Mammary epithelial cell (primary cell): Measurements from ENCODE around the gene SRPK1.
"Not testable (repeated sequence)": the region's sequence is repeated elsewhere in the genome, so short reads cannot be mapped to it uniquely, and the experiment has no call there.

Source experiments
- EZH2 ChIP-seq: IDR thresholded peaks from 2 replicates; pipeline ENCODE4 v1.6.1; 2012; ENCODE audit warnings: low read length, inconsistent platforms, borderline replicate concordance
- TF ChIP-seq, protein P1 (sequence below), 2 donors: IDR thresholded peaks in 1 of 2; conservative IDR thresholded peaks in 1 of 2; 2 replicates each; pipeline ENCODE4 v1.5.1; 2011 to 2012; ENCODE audit warnings: inconsistent platforms in 2 of 2, low read length in 2 of 2, mild to moderate bottlenecking in 2 of 2, control low read depth in 1 of 2, low read depth in 1 of 2; ENCODE audit not compliant: insufficient read depth in 1 of 2; ENCODE audit errors: extremely low read depth in 1 of 2

DNA sequence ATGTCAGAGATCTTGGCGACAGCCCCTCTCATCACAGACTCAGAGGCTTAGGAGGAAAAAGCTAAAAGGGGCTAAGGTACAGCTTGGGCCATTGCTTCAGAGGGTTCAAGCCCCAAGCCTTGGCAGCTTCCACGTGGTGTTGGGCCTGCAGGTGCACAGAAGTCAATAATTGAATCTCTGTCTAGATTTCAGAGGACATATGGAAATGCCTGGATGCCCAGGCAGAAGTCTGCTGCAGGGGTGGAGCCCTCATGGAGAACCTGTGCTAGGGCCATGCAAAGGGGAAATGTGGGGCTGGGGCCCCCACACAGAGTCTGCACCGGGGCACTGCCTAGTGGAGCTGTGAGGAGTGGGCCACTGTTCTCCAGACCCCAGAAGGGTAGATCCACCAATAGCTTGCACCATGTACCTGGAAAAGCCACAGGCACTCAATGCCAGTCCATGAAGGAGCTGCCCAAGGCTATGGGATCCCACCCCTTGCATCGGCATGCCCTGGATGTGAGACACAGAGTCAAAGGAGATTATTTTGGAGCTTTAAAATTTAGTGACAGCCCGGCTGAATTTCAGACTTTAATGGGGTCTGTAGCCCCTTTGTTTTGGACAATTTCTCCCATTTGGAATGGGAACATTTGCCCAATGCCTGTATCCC, 12.0 kb downstream of the SRPK1 start:
- TF ChIP-seq, protein P1, sequence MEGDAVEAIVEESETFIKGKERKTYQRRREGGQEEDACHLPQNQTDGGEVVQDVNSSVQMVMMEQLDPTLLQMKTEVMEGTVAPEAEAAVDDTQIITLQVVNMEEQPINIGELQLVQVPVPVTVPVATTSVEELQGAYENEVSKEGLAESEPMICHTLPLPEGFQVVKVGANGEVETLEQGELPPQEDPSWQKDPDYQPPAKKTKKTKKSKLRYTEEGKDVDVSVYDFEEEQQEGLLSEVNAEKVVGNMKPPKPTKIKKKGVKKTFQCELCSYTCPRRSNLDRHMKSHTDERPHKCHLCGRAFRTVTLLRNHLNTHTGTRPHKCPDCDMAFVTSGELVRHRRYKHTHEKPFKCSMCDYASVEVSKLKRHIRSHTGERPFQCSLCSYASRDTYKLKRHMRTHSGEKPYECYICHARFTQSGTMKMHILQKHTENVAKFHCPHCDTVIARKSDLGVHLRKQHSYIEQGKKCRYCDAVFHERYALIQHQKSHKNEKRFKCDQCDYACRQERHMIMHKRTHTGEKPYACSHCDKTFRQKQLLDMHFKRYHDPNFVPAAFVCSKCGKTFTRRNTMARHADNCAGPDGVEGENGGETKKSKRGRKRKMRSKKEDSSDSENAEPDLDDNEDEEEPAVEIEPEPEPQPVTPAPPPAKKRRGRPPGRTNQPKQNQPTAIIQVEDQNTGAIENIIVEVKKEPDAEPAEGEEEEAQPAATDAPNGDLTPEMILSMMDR (conservative IDR thresholded peaks at IDR 0.05 in 1 of 2, IDR thresholded peaks at IDR 0.05 in 1 of 2; ENCODE audit: extremely low read depth in 1 of 2, insufficient read depth in 1 of 2, low read depth in 1 of 2, low read length in 2 of 2): not testable (repeated sequence)
- TF ChIP-seq EZH2: not testable (repeated sequence)
